ENCODE measurements around the gene NEXN. TPM values are rescaled to one million over a fixed set of nuclear protein-coding genes. Genes with fewer than 3 reads are reported as not detected.

The NEXN gene
- total and polyA plus RNA-seq, 2 of the 8 experiments (the other 6 are each of a cell fraction or from before 2014, with no cell fraction given) = 0.20 to 2.9 TPM

DNA sequence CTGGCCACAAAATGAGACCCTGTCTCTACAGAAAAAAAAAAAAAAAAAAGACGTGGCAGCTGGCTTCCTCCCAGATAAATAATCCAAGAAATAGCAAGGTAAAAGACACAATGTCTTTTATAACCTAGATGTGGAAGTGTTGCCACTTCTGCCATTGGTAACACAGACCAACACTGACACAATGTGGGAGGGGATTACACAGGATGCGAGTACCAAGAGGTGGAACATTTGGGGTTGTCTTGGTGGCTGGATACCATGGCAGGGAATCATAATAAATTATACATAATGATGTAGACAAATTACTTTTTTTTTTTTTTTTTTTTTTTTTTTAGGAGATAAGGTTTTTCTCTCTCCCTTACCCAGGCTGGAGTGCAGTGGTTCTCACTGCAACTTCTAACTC lies 6.0 kb upstream of the NEXN start (continued):
- TF ChIP-seq NANOG (IDR thresholded peaks at IDR 0.05; ENCODE audit: insufficient read depth, low read depth, low read length, poor library complexity, severe bottlenecking) = no peak
- TF ChIP-seq GABPA (IDR thresholded peaks at IDR 0.05; ENCODE audit: borderline replicate concordance, insufficient read depth, low read length) = no peak
- TF ChIP-seq HDAC6 (IDR thresholded peaks at IDR 0.05; ENCODE audit: low read depth, low read length) = no peak
- TF ChIP-seq BCL11A (IDR thresholded peaks at IDR 0.05; ENCODE audit: low read depth in 2 of 2, low read length in 2 of 2) = no peak
- no peak for TF ChIP-seq RFX5 (IDR thresholded peaks at IDR 0.05; ENCODE audit: borderline replicate concordance, low read depth, low read length)
- no peak for TF ChIP-seq E2F6 (IDR thresholded peaks at IDR 0.05)
